A673 (cell line): ENCODE data around the gene TP53I3.

Source experiments
- CTCF ChIP-seq: fragments of 300-800, 200-600 bp; sonication (generic); conservative IDR thresholded peaks from 2 replicates; pipeline ENCODE4 v1.5.1; 2017; ENCODE audit warnings: low read depth, mild to moderate bottlenecking, antibody characterized with exemption, low read length, moderate library complexity, mixed read lengths
- EZH2 ChIP-seq: fragments of 200-600 bp; sonication (generic); IDR thresholded peaks from 2 replicates; pipeline ENCODE4 v1.6.1; 2017; ENCODE audit warnings: borderline replicate concordance, low read depth, mild to moderate bottlenecking, mixed read lengths, antibody characterized with exemption, low read length; ENCODE audit not compliant: poor library complexity, severe bottlenecking

DNA sequence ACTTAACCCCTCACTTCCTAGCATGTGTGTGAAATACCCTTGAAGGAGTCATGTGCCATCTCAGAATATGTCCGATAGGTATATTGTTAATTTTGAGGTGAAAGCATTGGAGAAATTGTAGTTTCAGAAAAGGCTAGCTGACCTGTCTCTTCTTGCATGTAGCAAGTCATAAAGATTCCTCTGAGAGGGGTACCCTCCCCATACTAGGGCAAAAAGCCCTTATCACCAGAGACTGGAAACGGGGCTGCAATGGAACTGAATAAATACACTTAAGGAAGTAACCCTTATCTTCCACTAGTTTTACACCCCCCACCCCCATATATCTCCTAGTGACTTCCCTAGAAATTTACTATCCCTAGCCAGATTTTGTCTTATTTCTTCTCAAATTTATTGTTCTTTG lies 6.8 kb downstream of the TP53I3 start:
- no peak for TF ChIP-seq CTCF
- TF ChIP-seq EZH2, result no peak
